NCI-H2227 treated with DMSO at 0.1 percent for 48 hours (cell line): ENCODE measurements around the gene KLHL18.
"Not testable (repeated sequence)": the region's sequence is repeated elsewhere in the genome, so short reads cannot be mapped to it uniquely, and the experiment has no call there.

Experiments used
- DNase-seq: peaks from one replicate; lab custom pipeline; 2025; lab: John Stamatoyannopoulos, UW

The KLHL18 gene

DNA sequence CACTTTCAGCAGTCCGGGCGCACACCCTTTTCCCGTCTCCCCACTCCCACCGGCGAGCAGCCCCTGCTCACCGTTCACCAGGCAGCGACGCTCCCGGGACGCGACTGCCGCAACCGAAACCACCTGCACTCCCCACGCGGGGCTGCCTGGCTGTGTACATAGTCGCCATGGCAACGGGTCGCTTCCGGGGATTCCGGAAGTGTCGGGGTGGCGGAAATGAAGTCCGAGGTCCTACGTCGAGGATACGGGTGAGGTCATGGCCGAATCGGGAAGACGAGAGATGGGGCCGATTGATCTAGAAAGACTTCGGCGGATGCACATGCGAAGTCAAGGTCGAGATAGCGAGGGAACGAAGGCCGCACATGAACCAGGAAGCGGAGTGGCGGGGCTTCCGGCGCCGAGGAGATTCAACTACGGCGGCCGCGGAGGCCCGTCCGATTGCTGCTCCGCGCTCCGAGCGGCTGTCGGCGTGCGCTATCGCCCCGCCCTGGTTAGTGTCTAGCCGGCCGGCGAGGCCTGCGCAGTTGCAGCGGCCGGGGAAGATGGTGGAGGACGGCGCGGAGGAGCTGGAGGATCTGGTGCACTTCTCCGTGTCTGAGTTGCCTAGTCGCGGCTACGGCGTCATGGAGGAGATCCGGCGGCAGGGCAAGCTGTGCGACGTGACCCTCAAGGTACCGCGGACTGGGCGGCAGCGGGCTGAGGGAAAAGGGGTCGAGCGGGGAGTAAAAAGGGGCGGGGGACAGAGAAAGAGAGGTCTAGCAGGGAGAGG lies at the start of gene KLHL18, which contains the start of gene KIF9:
Gene KLHL18 (plus strand): TSS at position 521 of the 769 bp plus-strand sequence. CDS start 22 bp downstream, at position 543.
Gene KIF9 (minus strand): TSS at position 376 of the 769 bp plus-strand sequence. CDS start 5,425 bp downstream, outside the sequence.
- peak; percentile 91 for DNase-seq

DNA sequence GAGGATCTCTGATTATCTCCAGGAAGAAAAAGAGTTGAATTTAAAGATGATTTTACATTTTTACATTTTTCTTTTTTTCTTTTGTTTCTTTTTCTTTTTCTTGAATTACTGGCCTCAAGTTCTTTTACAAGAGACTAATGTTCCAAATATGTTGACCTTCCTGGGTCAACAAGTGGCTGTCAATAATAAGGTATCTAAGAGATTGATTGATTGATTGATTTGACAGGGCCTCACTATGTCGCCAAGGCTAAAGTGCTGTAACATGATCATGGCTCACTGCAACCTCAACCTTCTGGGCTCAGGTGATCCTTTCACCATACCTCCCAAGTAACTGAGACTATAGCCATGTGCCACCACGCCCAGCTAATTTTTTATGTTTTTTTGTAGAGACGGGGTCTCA lies 44.7 kb upstream of the KLHL18 start:
- DNase-seq: no peak

DNA sequence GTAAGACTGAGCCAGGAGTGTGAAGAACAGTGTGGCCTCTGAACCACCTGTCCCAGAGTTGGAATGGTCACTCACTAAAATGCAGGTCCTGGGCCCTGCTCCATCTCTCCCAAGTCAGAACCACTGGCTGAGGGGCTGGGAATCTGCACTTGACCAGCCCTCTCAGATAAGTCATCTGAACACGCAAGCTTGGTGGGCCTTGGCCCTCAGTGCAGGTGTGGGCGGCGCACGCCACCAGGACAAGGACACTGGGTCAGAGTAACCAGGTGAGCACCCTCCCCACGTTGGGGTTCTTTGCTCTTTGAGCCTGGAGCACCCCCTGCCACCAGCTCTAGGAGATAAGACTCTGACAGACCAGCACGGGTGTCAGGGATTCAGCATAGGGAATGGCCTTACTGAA lies 42.8 kb upstream of the KLHL18 start:
- no peak for DNase-seq

DNA sequence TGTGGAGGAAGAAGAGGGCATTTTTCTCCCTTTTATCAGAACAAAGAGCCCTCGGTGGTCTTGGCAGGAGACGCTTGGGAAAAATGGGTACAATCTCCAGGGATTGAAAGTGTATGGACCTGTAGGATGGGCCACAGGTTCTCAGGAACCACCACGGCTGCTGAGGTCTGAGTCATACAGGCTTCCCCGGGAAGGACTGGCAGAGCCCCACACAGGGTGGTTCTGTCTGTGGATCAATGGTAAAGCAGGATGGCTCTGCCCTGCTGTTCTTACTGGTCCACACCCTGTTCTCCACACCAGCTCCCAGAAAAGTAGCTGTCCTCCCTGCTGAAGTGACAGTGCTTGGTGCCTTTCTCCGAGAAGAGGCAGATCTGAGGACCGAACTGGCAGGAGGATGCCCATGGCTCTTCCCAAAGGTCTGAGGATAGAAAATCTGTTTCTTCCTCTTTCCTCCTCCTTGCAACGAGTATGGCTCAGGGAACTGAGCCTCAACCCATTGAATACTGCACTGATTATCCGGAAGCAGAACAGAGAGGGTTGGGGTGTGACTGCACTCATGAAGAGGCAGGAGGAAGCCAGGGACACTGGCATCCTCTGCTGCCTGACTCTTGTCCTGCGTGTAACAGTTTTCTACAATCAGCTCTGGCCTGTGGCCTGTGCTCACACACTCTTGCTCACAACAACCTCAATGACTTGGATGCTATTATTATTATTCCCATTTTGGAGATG lies 39.2 kb upstream of the KLHL18 start:
- no peak for DNase-seq

DNA sequence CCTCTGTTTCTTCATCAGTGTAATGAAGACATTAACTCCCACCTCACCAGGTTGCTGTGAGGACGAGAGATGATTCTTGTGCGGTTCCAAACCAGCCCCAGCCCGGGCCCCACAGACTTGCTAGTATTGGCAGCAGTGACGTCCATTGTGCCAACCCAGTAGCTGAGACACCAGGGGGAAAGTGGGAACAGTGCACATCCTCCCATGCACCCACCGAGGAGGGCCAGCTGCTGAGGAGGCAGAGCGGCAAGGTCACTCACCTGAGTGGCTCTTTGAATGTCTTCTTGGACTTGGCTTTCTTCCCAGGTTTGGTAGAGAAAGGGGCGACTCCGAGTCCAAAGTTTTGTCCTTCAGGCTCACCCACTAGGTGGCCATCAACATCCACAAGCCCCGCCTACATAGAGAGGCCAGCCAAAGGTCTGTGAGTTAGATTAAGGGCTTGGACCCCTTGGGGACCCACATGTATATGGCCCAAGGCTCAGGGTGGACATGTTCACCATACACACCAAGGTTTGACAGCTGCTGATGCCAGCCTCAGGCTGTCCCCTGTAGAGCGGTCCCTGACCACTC lies 38.1 kb upstream of the KLHL18 start:
- no peak for DNase-seq

DNA sequence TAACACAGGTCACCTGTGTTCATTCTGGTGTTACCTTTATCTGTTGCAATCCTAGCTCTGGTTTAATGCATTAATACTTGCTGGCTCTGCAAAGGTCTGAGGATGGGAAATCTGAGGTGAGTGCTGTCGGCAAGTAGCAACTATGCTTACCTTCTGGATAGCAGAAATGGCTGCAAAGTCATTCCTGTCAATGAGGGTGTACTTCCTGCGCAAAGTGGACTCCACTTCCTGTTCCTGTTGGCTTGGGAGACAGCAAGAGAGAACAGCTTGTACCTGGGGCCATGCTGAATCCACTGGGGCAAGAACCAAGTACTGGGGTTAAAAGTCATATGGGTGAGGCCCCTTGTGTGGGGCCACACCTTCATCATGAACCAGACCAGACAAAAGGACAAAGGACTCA lies 37.5 kb upstream of the KLHL18 start:
- no peak for DNase-seq

DNA sequence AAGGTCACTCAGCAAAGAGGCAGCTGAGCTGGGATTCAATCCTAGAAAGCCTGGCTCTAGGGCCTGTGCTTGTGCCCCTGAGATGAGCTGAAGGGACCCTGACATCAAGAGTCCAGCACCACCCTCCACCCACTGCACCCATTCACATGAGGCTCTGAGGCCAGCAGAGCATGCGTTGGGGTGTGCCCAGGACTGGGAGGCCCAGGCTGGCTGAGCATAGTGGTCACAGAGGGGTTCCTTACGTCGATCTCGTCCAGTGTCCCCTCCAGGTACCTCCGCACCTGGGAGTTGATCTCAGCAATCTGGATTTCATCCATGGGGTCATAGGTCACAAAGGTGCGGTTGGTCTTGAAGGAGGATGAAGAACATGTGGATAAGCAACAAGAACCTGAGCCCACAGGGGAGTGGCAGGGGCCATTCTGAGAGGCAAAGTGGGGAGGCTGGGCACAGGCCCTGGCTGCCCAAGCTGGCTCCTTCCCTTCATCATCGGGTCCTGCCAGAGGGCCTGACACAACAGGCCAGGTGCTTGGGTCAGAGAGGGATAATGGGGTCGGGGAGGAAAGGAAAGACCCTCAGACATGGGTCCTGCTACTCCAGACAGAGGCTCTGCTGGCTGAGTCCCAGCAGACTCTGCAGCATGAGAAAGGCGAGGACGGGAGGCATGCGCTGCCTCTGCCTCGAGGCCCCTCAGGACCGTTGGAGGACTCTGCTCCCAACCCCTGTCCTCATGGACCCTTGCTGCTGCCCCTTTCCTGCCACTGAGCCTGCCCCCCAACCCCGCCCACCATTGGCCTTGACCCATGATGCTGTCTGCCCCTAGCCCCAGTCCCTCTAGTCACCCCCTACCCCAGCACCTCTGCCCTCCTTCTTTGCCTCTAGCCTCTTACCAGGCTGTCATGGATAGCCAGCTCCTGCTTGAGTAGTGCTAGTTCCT lies 35.3 kb upstream of the KLHL18 start:
- no peak for DNase-seq

DNA sequence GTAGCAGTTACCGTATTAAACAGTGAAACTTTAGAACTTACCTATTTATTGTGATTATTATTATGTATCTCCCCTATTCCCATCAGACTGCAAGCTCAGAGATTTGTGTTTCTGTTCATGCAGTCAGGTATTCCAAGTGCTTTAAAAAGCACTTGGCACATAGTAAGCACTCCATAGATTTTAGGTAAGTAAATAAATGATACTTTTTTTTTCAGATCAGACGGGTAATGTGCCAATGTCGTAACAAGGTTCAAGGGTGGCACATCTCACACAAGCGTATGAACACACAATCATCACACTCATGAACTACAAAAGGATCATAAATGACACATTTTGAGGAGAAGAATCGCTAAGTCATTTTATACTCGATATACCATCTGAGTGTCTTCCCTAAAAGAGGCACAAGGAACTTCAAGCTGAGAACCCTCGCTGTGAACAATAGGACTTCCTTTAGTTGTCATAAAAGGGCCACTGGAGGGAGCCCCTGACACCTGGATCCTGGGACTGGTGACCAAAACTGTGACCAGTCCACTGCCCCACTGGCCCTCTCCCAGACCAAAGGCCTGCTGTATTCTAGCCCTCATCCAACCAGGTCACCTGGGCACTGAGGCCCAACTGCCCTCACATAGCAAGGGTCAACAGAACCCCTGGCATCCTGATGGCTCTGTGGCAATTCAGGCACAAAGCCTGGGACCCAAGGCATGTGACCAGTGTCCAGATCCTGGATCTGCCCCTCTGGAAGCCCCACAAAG lies 32.3 kb upstream of the KLHL18 start:
- DNase-seq: no peak

DNA sequence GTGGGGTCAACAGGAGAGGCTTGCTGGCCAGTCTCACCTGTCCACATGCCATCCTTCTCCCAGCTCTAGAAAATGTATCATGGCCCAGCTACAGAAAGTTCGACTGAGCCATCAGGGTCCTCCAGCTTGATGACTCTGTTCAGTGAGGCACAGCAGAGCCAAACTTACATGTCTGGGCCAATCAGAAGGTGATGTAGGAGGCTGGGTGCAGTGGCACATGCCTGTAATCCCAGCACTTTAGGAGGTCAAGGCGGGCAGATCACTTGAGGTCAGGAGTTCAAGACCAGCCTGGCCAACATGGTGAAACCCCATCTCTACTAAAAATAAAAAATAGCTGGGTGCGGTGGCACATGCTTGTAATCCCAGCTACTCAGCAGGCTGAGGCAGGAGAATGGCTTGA lies 31.7 kb upstream of the KLHL18 start:
- not testable (repeated sequence) for DNase-seq

DNA sequence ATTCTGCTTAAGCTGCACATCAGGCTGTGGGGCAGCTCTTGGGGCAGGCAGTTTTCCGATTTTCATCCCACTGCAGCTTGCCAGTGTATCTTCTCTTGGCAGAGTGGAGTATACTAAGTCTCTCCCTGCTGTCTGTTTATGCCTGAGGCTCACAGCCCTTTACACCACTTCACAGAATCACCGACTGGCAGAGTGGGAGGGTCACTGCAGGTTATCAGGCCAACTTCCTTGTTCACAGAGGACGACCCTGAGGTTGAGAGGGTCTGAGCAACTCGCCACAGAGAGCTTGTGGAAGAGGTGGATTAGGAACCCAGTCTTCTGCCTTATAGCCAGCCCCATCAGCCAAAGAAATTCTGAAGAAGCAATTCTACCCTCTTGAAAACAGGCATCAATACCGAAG lies 31.1 kb upstream of the KLHL18 start:
- DNase-seq: no peak

DNA sequence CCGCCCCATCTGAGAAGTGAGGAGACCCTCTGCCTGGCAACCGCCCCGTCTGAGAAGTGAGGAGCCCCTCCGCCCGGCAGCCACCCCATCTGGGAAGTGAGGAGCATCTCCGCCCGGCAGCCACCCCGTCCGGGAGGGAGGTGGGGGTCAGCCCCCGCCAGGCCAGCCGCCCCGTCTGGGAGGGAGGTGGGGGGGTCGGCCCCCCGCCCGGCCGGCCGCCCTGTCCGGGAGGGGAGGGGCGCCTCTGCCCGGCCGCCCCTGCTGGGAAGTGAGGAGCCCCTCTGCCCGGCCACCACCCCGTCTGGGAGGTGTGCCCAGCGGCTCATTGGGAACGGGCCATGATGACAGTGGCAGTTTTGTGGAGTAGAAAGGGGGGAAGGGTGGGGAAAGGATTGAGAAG lies 26.4 kb upstream of the KLHL18 start:
- not testable (repeated sequence) for DNase-seq

DNA sequence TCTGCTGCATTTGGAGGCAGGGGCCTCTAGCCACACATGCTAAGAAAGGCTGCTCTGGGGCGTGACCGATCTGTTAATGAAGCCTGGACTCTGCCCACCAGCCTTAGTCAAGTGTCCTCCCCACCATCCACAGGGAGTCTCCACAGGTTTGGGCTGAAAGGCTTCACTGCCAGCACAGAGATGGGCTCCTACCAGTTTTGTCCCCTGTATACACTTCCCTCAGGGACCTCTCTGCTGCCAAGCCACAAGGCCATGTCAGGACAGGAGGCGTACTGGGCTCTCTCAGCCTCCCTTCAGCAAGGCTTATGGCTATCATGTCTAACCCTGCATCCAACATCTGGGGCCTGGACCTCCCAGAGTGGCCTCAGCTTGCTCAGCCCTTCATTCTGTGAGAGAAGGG lies 23.6 kb upstream of the KLHL18 start:
- no peak for DNase-seq

DNA sequence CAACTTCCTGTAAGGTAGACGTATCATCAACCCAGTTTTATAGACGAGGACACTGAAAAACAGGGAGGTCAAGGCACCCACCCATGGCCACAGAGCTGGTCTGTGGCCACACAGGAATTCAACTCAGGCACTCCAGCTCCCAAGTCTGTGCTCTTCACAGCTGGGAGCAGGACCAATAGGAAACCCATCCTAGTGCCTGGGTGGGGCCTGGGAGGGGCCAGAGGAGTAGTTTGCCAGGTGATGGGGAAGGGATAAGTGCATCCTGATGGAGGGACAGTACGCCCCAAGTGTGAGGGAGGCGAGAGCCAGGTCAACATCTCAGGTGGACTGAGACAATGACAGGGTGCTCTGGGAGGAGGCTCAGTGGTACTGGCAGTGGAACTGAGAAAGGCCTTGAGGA lies 22.1 kb upstream of the KLHL18 start:
- DNase-seq: no peak

DNA sequence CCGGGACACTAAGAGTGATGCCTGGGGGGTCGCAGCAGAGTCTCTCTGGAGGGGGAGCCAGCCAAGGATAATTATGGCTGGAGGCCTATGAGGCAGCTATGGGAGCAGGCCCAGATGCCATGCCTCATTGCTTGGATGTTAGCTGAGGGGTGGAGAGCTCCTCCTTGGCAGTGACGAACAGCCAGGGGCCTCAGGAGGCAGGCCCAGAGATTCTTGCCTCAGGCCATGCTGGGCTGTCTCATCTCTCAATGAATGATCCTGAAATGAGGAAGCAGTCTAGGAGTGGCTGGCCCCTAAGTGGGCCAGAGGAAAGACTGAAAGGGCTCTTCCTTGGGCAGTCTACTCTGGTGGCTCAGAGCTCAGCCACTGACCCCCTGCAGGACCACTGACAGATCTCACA lies 21.4 kb upstream of the KLHL18 start:
- no peak for DNase-seq

DNA sequence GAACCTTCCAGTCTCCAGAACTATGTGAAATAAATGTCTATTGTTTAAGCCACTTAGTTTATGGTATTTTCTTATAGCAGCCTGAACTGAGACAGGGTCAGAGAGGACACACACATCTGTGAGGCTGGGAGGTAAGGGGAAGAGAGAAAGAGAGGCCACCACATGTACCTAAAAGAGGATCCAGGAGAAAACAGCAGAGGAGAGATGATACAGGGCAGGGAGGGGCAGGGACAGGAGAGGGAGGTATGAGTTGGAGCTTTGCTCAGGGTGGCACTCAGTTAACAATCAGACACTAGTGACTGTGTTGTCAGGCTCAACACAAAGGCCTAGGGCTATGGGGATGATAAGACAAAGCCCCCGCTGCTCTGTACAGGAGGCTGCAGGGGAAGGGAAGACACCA lies 17.7 kb upstream of the KLHL18 start:
- no peak for DNase-seq

DNA sequence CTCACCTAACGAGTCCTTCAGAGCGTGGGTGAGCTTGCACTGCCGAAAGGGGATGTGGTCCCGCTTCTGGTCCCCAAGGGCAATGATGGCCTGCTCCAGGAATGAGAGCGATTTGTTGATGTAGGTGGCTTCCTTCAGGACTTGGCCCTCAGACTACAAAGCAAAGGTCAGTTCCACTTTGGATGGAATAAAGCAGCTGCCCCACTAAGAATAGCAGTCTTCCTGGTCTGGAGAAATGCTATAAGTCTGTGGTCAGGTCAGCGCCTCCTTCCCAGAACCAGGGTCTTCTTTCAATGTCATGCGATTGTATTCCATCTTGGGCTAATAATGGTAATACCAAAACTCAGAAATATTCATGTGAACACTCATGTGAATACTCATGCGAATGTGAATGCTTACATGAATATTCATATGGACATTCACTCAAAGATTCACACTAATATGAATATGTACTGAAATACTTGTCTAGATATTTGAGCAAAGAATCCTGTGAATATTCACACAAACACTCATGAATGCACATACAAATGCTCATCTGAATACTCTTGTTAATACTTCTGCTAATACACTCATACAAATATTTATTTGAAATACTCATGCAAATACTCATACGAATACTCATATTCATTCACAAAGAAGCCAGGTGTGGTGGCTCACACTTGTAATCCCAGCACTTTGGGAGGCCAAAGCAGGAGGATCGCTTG lies 16.9 kb upstream of the KLHL18 start:
- DNase-seq: no peak

DNA sequence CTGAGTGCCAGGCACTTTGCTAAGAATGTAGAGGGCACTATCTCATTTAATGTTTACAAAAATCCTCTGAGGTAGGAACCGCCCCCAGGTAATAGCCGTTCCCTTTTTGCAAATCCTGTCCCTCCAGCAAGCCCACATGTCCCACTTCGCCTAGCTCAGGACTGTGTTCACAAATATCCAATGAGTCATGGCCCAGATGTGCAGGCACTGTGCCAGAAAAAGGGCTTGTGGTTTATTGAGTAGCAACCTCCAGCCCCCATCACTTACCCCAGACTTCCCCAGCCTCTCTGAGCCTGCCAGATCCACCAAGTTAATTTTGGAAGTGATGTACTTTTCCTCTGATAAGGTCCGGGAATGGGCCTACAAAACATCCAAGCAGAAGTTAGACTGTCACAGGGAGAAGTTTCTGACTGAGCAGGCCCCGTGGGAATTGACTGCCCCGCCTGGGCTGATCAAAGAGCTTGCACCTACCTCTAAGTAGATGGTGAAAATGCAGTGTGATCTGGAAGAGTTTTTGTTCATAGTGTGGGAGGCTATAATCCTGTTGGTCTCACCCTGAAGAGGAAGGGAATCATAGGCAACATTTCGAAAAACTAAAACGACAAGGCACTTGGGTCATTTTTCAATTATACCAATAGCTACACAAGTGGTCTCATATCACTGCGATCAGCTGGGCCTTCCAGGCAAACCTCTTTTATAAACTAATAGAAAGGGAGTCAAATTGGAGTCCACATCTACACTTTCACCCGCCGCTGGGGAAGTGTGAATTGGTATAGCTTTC lies 15.8 kb upstream of the KLHL18 start:
- DNase-seq: no peak

DNA sequence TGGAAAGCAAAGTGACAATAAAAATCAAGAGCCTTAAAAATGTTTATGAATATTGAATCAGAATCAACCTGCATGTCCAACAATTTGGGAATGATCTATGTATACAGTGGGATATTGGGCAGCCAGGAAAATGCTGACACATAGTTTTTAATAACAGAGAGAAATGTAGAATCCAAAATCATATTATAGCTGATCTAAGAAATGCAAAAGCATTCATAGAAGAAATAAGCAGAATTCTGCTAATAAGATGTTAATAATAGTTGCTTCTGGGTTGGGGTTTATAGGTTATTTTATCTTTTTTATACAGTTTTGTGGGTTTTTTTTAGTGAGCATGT lies 15.3 kb upstream of the KLHL18 start:
- no peak for DNase-seq

DNA sequence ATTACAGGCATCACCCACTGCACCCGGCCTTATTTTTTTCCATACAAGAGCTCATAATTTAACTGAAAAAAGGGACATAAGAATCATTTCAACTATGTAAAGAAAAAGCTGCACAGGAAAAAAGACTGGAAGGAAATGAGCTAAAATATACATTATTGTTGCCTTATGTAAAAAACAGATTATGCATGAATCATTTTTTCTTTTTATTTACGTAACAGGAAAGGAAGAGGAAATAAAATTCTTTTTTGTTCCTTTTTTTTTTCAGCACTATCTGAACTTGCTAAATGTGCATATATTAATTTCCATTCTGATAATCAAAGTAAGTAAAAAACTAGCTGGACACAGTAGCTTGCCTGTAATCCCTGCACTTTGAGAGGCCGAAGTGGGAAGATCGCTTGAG lies 12.2 kb upstream of the KLHL18 start:
- no peak for DNase-seq

DNA sequence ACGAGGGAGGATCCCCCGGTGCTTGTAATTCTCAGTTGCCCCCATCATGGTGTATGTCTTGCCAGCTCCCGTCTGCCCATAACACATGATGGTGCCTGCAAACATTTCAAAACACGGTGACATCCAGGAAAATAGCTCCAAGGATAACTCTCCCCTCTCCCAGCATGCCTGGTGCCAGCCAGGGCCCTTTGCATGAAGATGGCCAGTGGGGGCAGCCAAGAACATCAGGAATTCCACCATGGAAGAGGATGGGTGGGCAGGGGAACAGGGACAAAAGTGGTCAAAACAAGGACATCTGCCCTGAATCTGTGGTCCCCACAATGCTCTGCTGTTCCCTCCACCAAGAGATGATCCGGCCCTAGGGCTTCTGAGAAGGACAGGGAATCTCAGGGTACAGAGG lies 9.2 kb upstream of the KLHL18 start:
- no peak for DNase-seq
